Measurements from ENCODE around the gene EML3. TPM values are rescaled to one million over a fixed set of nuclear protein-coding genes. Genes with fewer than 3 reads are reported as not detected.

The EML3 gene
- total RNA-seq, 1 experiment from 2014 or later: 43.7 TPM

DNA sequence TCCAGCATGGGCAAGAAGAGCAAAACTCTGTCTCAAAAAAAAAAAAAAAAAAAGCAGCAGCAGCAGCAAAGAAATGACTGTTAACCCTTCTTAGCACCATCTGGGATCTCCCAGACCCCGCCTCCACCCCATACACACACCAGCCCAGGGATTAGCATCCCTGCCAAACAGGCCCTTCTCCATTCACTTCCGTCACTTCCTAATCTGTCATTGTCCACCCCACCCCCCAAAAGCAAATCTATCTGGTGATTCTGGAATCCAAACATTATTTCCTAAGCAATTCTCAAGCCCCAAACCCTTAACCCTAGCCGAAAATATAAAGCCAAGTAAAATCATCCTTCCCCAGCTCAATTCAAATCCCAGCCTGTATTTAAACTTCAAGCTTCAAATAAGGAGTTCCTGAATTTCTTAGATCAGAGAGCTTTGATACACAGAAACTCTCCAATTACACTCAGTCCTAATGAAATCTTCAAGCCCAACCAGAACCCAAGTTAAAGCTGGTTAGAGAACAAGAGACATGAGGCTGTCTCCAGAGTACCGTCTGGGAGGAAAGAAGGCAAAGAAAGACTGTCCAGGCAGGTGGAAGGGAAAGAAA lies 60.0 kb downstream of the EML3 start:
- CTCF ChIA-PET: interaction anchor here (0.6 to 5.8 kb wide), 11 partner anchors 8 to 1180 kb away, joined by 3 to 69 read pairs (median 9); no protein-coding TSS in a partner anchor
- intact Hi-C loops (cut with micrococcal nuclease): loop anchor here (1.0 kb wide), 1 partner anchor 7 kb away; no protein-coding TSS in a partner anchor
- peaks cover 11% of the 10 kb centered on the region for H3K36me3 Mint-ChIP-seq (ENCODE audit: insufficient read depth, unreplicated experiment)
- TSS peak; percentile 72 for BruUV-seq (replicated peaks)
- peak overlapping the region; percentile 68 for H3K4me3 Mint-ChIP-seq (ENCODE audit: unreplicated experiment)
- H3K27ac Mint-ChIP-seq (ENCODE audit: low read depth, unreplicated experiment): peak overlapping the region; percentile 95
- no peak for TF ChIP-seq CTCF (IDR thresholded peaks at IDR 0.05; ENCODE audit: unreplicated experiment)
- DNase-seq (ENCODE audit: unreplicated experiment): no peak
- POLR2A ChIA-PET: interaction anchor here (0.7 to 13.5 kb wide), 34 partner anchors 8 to 1110 kb away, joined by 3 to 599 read pairs (median 7); partner anchors contain the start of genes AHNAK, B3GAT3, C11orf98 and CSKMT
- peaks cover 63% of the 10 kb centered on the region for H3K4me1 Mint-ChIP-seq (ENCODE audit: insufficient read depth, unreplicated experiment)
- H3K27me3 Mint-ChIP-seq (ENCODE audit: insufficient read depth, unreplicated experiment): no peaks in the 10 kb centered on the region
- H3K9me3 Mint-ChIP-seq (ENCODE audit: unreplicated experiment): no peaks in the 10 kb centered on the region

Small RNA genes lying within 50 kb of the gene (microRNA-seq; reads per million reads assigned to microRNA genes)
- 0.93 reads per million for gene MIR6747

Other genes starting within 250 kb of the EML3 start
- not detected in 2 replicates for gene SCGB1A1, start 193.7 kb downstream of the EML3 start, total RNA-seq (2022)
- 416 and 429 TPM in 2 replicates for gene AHNAK, start 66.0 kb downstream of the EML3 start, total RNA-seq (2022)
- 1,510 and 1,855 TPM in 2 replicates for gene EEF1G, start 38.9 kb downstream of the EML3 start, total RNA-seq (2022)
- 26.0 and 28.3 TPM in 2 replicates for gene TUT1, start 21.3 kb downstream of the EML3 start, total RNA-seq (2022)
- 139 and 176 TPM in 2 replicates for gene MTA2, start 10.9 kb downstream of the EML3 start, total RNA-seq (2022)
- 2.5 and 2.9 TPM in 2 replicates for gene ROM1, start 482 bp upstream of the EML3 start, total RNA-seq (2022)
- gene B3GAT3, start 9.2 kb upstream of the EML3 start, total RNA-seq (2022): 40.1 and 42.4 TPM in 2 replicates
- 364 and 374 TPM in 2 replicates for gene GANAB, start 33.8 kb upstream of the EML3 start, total RNA-seq (2022)
- gene INTS5, start 40.5 kb upstream of the EML3 start, total RNA-seq (2022): 17.4 and 19.3 TPM in 2 replicates
- 81.2 and 91.6 TPM in 2 replicates for gene C11orf98, start 52.4 kb upstream of the EML3 start, total RNA-seq (2022)
- 15.4 and 31.2 TPM in 2 replicates for gene CSKMT, start 52.5 kb upstream of the EML3 start, total RNA-seq (2022)
- gene UQCC3, start 58.9 kb upstream of the EML3 start, total RNA-seq (2022): 11.6 and 13.8 TPM in 2 replicates
- 8.3 and 8.7 TPM in 2 replicates for gene LBHD1, start 59.5 kb upstream of the EML3 start, total RNA-seq (2022)
- 146 and 153 TPM in 2 replicates for gene UBXN1, start 66.3 kb upstream of the EML3 start, total RNA-seq (2022)
- 0.42 and 0.81 TPM in 2 replicates for gene LRRN4CL, start 76.8 kb upstream of the EML3 start, total RNA-seq (2022)
- gene BSCL2, start 94.6 kb upstream of the EML3 start, total RNA-seq (2022): 33.1 and 46.6 TPM in 2 replicates
- not detected in 2 replicates for gene GNG3, start 94.9 kb upstream of the EML3 start, total RNA-seq (2022)
- 36.4 and 36.6 TPM in 2 replicates for gene HNRNPUL2, start 114.7 kb upstream of the EML3 start, total RNA-seq (2022)
- gene TTC9C, start 115.7 kb upstream of the EML3 start, total RNA-seq (2022): 27.3 and 31.9 TPM in 2 replicates
- gene ZBTB3, start 141.4 kb upstream of the EML3 start, total RNA-seq (2022): 7.1 and 11.6 TPM in 2 replicates
- 95.0 and 95.1 TPM in 2 replicates for gene POLR2G, start 148.8 kb upstream of the EML3 start, total RNA-seq (2022)
- 11.6 and 12.0 TPM in 2 replicates for gene TAF6L, start 158.6 kb upstream of the EML3 start, total RNA-seq (2022)
- 45.1 and 47.8 TPM in 2 replicates for gene TMEM179B, start 174.6 kb upstream of the EML3 start, total RNA-seq (2022)
- gene TMEM223, start 179.2 kb upstream of the EML3 start, total RNA-seq (2022): 9.6 and 9.9 TPM in 2 replicates
- 47.6 and 53.3 TPM in 2 replicates for gene NXF1, start 192.7 kb upstream of the EML3 start, total RNA-seq (2022)
- 71.8 and 72.0 TPM in 2 replicates for gene STX5, start 219.3 kb upstream of the EML3 start, total RNA-seq (2022)
- gene TEX54, start 220.1 kb upstream of the EML3 start, total RNA-seq (2022): not detected in 2 replicates
- gene WDR74, start 226.8 kb upstream of the EML3 start, total RNA-seq (2022): 91.3 and 115 TPM in 2 replicates